ENCODE data around the gene CDHR1. TPM values are rescaled to one million over a fixed set of nuclear protein-coding genes. Genes with fewer than 3 reads are reported as not detected.

Gene CDHR1
- total and polyA plus RNA-seq, 2 of the 8 experiments (the other 6 are each of a cell fraction or from before 2014, with no cell fraction given), result 3.9 to 10.5 TPM

DNA sequence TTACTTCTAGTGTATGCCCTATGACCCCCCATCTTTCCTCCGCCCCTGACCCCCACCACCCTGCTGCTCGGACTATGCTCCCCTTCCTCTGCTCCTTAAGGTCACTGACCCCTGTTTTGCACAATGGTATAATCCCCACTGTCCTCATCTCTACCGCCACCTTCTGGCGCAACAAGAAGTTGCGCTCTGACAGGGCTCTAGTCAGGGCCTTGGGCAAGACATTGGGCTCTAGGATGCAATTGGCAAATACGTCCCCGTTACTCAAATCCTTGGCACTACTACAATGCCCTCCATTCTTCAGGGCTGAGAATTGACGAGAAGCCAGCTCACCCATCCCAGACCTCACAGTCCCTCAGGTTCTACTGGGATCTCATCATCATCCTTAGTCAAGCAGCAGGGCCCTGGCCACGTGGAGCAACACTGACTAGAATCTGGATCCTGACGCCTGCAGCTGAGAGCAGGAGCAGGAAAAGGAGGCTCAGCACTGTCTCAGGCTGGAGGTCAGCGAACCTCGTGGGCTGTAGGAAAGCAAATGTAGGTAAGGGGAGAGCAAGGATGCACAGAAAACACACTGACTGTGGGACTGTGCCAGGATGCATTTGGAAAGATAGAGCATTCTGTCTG is 20.4 kb downstream of the CDHR1 start:
- POLR2A ChIA-PET (ENCODE audit: partially characterized antibody), result interaction anchor here (1.0 to 1.2 kb wide), 3 partner anchors 36 to 76 kb away, joined by 3 read pairs; partner anchors contain the start of gene GHITM
- H3K4me3 ChIP-seq (ENCODE audit: extremely low read depth in 1 of 4, insufficient read depth in 2 of 4, low read depth in 3 of 4, low read length in 4 of 4), result no peak overlapping the region
- H3K23me2 ChIP-seq (ENCODE audit: low read depth, low read length), result no peaks in the 10 kb centered on the region
- no peak overlapping the region for H4K91ac ChIP-seq (replicated peaks; ENCODE audit: insufficient read length, low read length)
- H2BK5ac ChIP-seq (ENCODE audit: low read depth, low read length), result no peak overlapping the region
- TF ChIP-seq, protein P1, sequence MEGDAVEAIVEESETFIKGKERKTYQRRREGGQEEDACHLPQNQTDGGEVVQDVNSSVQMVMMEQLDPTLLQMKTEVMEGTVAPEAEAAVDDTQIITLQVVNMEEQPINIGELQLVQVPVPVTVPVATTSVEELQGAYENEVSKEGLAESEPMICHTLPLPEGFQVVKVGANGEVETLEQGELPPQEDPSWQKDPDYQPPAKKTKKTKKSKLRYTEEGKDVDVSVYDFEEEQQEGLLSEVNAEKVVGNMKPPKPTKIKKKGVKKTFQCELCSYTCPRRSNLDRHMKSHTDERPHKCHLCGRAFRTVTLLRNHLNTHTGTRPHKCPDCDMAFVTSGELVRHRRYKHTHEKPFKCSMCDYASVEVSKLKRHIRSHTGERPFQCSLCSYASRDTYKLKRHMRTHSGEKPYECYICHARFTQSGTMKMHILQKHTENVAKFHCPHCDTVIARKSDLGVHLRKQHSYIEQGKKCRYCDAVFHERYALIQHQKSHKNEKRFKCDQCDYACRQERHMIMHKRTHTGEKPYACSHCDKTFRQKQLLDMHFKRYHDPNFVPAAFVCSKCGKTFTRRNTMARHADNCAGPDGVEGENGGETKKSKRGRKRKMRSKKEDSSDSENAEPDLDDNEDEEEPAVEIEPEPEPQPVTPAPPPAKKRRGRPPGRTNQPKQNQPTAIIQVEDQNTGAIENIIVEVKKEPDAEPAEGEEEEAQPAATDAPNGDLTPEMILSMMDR (IDR thresholded peaks at IDR 0.05; ENCODE audit: control extremely low read depth in 1 of 3, insufficient read depth in 1 of 3, low read depth in 1 of 3, low read length in 3 of 3), result peak; percentile 79 to 91 (median 90)
- TF ChIP-seq MAFK (IDR thresholded peaks at IDR 0.05; ENCODE audit: low read depth, low read length) (no peak), JUND (IDR thresholded peaks at IDR 0.05; ENCODE audit: low read length) (peak; percentile 73), RAD21 (IDR thresholded peaks at IDR 0.05 in 1 of 2, conservative IDR thresholded peaks at IDR 0.05 in 1 of 2; ENCODE audit: low read depth in 2 of 2, low read length in 2 of 2) (peak; percentile 55 to 70), EP300 (IDR thresholded peaks at IDR 0.05; ENCODE audit: borderline replicate concordance in 1 of 2, low read depth in 2 of 2, low read length in 2 of 2) (peak in 1 of 2 experiments; percentile 86; a peak in 2 of 3 replicates), CHD1 (IDR thresholded peaks at IDR 0.05; ENCODE audit: low read depth, low read length) (peak; percentile 71; the same call in 1 of the 2 replicates), CEBPB (IDR thresholded peaks at IDR 0.05; ENCODE audit: low read depth, low read length) (peak; percentile 54), KDM5A (IDR thresholded peaks at IDR 0.05; ENCODE audit: low read length) (no peak)
- no peak overlapping the region for H3K4ac ChIP-seq (replicated peaks; ENCODE audit: insufficient read length, low read depth, low read length)
- no peaks in the 10 kb centered on the region for H4K20me1 ChIP-seq (replicated peaks in 1 of 2; ENCODE audit: control insufficient read depth in 1 of 2, insufficient read depth in 2 of 2, low read length in 2 of 2)
- H3K9ac ChIP-seq (replicated peaks in 1 of 4; ENCODE audit: extremely low read depth in 1 of 4, low read depth in 3 of 4, low read length in 3 of 4), result no peak overlapping the region
- H3K79me2 ChIP-seq (ENCODE audit: control insufficient read depth in 1 of 2, insufficient read depth in 2 of 2, low read length in 2 of 2), result no peaks in the 10 kb centered on the region
- H2BK15ac ChIP-seq (ENCODE audit: low read length), result no peak overlapping the region
- no peak overlapping the region for H3K23ac ChIP-seq (ENCODE audit: insufficient read length)
- H3K79me1 ChIP-seq (ENCODE audit: low read depth, low read length), result no peaks in the 10 kb centered on the region
- H3K56ac ChIP-seq (replicated peaks; ENCODE audit: insufficient read length, low read depth, low read length), result no peak overlapping the region
- H2AFZ ChIP-seq (ENCODE audit: low read length), result no peak overlapping the region
- H3K27ac ChIP-seq (ENCODE audit: low read depth, low read length), result no peak overlapping the region
- no peak overlapping the region for H2BK12ac ChIP-seq (ENCODE audit: low read depth, low read length)
- no peak overlapping the region for H3K4me2 ChIP-seq (ENCODE audit: insufficient read depth in 1 of 2, low read depth in 2 of 2, low read length in 2 of 2)
- no peak overlapping the region for H3K14ac ChIP-seq (ENCODE audit: insufficient read length)
- H3K4me1 ChIP-seq (replicated peaks in 1 of 4; ENCODE audit: control insufficient read depth in 3 of 4, insufficient read depth in 4 of 4, low read length in 3 of 4), result peaks cover 0 to 4% (median 0%) of the 10 kb centered on the region in 4 experiments; a peak in 1 of 7 replicates
- 61% methylated on average over 11 of the region's 12 CpGs; no CpG with 5 or more reads in 1 of the 2 experiments for WGBS, 2 experiments (ENCODE audit: extremely low coverage in 1 of 2, insufficient coverage in 1 of 2, insufficient read length in 1 of 2, insufficient replicate concordance in 2 of 2, low coverage in 1 of 2, low lambda C conversion rate in 2 of 2, missing lambda C conversion rate in 1 of 2)
- FAIRE-seq (peak; percentile 89), DNase-seq (ENCODE audit: low read depth in 1 of 2, low spot score in 2 of 2) (peak; percentile 57 to 84)
- H4K5ac ChIP-seq (ENCODE audit: insufficient read length, low read depth, low read length), result no peak overlapping the region
- no peak overlapping the region; the same call in 1 of the 2 replicates for H4K8ac ChIP-seq (ENCODE audit: extremely low read depth, insufficient read depth, low read length)
- no peak overlapping the region for H2AK5ac ChIP-seq (ENCODE audit: low read depth, low read length)
- CTCF ChIA-PET (ENCODE audit: partially characterized antibody), result interaction anchor here (0.6 to 8.8 kb wide), 51 partner anchors 10 to 501 kb away, joined by 3 to 113 read pairs (median 4); partner anchors contain the start of genes CDHR1, LRIT1, LRIT2 and RGR
- no peak overlapping the region for H2BK20ac ChIP-seq (ENCODE audit: low read length)
- no peaks in the 10 kb centered on the region for H3K9me3 ChIP-seq (ENCODE audit: insufficient read depth in 2 of 2, low read depth in 1 of 2, low read length in 1 of 2)
- no peak overlapping the region for H2BK120ac ChIP-seq (replicated peaks; ENCODE audit: low read depth, low read length)
- no peaks in the 10 kb centered on the region for H3K36me3 ChIP-seq (ENCODE audit: control insufficient read depth in 2 of 4, insufficient read depth in 4 of 4, low read length in 3 of 4)
- H3K18ac ChIP-seq (ENCODE audit: extremely low read depth, low read length), result no peak overlapping the region
- H3K27me3 ChIP-seq (replicated peaks in 1 of 4; ENCODE audit: control insufficient read depth in 3 of 4, extremely low read depth in 1 of 4, insufficient read depth in 3 of 4, low read length in 3 of 4), result no peaks in the 10 kb centered on the region

Data from H1 (cell line).